Left hindlimb (tissue), 1 donor: ENCODE data around the gene CYP1A1.
"Not testable (repeated sequence)": the region's sequence is repeated elsewhere in the genome, so short reads cannot be mapped to it uniquely, and the experiment has no call there.

Experiments used
- DNase-seq: peaks from one replicate; pipeline ENCODE4 v3.0.0-alpha.2; 2018

Gene CYP1A1, protein sequence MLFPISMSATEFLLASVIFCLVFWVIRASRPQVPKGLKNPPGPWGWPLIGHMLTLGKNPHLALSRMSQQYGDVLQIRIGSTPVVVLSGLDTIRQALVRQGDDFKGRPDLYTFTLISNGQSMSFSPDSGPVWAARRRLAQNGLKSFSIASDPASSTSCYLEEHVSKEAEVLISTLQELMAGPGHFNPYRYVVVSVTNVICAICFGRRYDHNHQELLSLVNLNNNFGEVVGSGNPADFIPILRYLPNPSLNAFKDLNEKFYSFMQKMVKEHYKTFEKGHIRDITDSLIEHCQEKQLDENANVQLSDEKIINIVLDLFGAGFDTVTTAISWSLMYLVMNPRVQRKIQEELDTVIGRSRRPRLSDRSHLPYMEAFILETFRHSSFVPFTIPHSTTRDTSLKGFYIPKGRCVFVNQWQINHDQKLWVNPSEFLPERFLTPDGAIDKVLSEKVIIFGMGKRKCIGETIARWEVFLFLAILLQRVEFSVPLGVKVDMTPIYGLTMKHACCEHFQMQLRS

DNA sequence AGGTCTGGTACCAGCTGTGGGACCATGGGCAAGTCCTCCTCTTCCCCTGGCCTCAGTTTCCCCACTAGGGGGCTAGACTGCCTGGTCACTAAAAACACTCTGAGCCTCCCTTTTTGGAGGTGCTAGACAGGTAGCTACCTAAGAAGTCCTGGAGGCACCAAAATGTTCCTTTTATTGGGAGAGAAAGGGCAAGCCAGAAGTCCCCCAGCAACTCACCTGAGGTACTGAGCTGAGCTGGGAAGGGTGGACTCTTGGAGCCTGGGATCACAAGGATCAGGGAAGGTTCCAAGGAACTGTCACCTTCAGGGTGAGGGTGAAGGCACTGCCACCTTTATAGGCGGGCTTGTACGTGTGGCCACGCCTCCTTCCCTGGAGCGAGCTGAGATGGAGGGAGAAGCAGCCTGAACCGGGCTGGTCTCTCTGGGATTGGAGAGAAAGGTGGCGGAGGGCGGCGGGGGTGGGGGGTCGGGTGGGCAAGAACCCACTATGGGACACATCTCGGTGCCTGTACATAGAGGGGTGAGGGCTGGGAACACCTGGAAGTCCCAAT lies at the start of gene CYP1A1:
CYP1A1 (minus strand) TSS at position 304 of the 550 bp plus-strand sequence. CDS start 2,431 bp downstream, outside the sequence.
- no peak for DNase-seq

DNA sequence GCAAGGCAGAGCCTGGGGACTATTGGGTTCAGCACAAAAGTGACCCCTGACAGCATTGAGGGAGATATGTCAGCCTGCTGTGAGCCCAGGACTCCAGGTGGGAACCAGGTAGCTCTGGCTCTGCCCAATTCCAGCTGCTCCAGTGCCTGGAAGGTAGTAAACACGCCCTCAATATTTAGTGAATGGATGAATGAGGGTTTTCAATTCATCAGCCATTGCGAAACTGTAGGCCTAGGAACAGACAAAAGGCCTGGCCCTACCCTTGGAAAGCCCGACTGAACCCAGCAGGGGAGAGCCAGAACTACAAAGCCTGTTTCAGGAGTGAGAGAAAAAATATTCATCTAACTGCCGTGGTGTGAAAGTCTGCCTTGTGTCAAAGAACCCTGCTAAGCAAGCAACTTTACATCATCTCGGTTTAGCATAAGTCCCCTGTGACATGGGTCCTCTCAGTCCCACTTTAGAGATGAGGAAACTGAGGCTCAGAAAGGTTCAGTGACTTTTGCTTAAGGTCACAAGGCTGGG lies 48.5 kb upstream of the CYP1A1 start:
- DNase-seq: no peak

DNA sequence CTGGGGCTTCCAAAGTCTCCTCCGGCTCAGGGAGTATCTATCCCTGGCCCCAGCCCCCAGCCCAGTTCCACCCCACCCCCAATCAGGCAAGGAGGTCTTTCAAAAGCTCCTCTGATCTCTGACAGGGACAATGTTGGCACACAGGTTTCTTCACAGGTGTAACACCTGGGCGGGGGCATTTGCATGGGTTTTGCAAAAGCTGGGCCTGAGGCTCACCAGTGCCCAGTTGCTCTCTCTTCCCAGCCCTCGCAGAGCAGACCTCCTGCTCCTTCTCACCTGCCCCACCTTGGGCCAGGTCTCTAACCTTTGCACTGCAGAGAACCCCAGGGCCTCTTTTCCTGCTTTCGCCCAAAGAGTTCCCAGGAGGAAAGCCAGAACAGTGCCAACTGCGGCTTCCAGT lies 48.0 kb upstream of the CYP1A1 start:
- no peak for DNase-seq

DNA sequence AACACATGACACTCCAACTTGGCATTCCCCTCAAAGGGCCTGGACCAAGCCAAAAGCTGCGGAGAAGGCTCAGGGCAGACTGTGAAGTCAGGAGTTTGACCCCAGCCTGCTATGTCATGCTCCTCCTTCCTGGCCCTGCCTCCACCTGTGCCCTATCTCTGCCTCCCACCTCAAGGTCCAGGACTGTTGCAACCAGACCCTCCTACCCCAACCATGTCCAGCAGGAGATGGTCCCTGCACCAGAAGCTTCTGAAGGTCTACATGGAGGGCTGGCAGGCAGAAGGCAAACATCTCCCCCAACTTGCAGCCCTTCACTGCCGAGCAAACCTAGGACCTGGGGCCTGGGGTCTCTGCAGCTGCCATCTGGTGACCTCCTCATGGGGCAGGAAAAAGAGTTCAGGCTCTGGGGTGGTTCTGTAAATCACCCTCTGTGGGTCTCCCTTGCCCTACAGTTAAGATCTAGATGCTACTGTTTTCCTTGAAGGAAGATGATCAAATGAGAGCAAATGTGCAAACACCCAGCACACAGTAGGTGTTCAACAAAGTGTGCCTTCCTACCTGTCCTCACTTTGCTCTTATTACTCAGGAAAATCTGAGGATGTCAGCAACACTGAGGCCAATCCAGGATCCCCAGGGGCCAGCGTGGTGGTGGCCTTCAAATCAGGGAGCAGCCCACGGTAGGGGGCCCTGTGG lies 45.0 kb upstream of the CYP1A1 start:
- no peak for DNase-seq

DNA sequence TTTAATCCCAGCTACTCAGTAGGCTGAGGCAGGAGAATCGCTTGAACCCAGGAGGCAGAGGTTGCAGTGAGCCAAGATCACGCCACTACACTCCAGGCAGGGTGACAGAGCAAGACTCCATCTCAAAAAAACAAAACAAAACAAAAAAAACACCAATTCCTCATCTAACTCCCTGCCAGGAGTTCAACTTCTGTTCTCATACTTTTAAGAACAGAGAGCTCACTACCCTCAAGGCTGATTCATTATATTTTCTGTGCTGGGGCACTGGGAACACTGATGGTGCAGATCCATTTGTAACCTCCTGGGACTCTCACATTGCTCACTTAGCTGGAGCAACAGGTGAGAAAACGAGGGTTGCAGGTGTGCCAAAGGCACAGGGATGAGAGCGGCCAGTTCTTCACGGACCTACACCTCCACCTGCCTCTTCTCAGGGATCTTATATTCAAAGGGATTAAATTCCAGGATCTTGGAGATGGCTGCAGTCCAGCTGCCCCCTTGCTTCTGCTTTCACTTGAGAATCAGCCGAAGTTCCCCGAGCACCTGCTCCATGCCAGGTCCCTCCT lies 44.2 kb upstream of the CYP1A1 start:
- no peak for DNase-seq

DNA sequence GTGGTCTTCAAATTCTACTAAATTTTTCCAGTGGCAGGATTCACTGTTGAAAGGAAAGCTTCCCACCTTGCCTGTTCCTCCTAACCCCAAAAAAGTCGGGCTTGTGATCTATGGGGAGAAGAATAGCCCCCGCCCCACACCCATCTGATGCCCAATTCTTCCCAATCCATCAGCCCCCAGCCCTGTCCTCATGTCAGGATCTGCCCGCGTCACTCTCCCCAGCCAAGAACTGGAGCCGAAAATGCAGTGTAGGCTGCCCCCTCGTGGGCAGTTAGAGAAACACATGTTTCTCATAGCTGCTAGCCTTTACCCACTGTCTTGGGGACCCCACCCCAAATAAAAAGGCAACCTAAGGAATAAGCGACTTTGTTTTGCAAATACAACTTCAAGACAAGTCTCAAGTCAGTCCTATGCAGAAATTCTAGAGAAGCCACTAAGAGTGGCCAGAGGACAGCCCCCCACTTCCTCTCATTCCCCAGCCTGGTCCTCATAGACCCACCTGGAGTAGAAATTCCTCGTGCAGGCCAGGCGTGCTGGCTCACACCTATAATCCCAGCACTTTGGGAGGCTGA lies 43.5 kb upstream of the CYP1A1 start:
- DNase-seq: peak; percentile 57

DNA sequence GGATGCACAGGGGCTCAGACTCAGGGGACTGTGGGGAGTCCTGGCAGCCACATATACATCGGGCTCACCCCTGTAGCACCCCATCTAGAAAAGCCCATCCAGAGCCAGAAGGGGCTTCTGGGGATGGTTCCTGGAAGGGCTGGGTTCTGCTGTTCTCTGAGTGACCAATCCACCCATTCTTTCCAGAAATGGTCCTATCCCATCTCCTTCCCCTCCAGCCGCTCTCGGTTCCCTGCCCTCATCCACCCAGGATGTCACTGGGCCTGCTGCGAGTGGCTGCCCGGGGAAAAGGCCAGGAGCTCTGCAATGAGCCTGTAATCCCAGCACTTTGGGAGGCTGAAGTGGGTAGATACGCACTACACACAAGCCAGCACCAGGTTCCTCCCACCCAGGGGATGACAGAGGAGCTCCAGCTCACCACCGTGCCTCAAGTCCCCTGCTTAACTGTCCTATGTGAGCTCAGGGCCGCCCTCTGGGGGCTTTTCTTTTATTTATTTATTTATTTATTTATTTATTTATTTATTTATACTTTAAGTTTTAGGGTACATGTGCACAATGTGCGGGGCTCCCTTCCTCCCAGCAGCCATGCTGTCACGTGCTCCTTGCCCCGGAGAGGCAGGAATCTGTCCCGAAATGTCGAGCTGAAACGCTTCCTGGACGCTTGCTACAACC lies 42.9 kb upstream of the CYP1A1 start:
- no peak for DNase-seq

DNA sequence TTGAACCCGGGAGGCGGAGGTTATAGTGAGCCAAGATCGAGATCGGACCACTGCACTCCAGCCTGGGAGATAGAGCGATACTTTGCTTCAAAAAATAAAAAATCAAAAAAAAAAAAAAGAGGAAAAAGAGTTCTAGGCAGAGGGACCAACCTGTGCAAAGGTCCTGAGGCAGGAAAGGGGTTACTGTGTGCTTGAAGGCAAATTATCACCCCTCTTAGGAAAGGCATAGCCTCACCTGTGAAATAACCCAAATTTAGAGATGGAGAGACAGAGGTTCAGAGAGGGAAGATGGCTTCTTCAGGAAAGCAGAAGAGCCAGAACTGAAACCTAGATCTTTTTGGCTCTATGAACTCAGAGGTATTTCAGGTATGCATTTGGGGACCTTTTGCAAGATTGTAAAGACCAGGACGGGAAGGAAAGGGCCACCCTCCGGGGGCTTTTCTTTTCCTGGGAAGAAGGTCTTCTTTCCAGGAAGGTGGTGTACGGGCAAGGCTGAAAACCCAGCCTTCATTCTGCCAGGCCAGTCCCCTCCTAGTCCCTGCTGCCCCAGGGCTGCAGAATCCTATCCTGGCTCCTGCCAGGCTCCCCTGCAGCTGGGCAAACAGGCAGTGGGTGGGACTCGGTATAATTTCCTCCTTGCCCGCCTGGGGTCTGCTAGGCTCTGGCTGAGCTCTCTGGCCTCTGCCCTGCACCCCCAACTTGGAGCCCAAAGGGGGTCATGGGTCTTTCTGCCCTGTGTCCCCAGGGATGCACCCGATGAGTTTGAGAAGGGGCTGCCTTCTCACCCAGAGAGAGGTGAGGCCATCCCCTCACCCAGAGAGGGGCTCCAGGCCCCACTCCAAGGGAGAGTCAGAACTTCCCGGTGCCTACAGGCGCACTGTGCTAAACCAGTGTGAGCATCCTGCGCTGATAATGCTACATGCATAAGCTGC lies 42.1 kb upstream of the CYP1A1 start:
- DNase-seq: no peak

DNA sequence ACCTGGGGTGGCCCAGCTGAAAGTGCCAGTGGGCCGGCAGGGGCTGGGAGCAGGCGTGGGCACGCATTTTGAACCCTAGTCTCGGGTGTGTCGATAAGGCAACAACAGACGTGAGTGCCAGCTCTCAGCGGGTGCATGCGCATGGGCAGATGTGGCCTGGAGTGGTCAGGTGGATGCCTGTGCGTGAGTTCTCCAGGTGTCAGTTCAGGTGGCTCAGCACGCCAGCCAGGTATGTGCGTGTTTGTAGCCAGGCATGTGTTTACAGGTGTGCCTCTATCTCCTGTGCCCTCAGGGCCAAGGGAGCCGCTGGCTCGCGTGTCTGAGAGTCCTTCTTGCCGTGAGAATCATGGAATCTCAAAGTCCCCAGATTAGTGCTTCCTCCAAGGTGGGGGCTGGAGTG lies 38.1 kb upstream of the CYP1A1 start:
- no peak for DNase-seq

DNA sequence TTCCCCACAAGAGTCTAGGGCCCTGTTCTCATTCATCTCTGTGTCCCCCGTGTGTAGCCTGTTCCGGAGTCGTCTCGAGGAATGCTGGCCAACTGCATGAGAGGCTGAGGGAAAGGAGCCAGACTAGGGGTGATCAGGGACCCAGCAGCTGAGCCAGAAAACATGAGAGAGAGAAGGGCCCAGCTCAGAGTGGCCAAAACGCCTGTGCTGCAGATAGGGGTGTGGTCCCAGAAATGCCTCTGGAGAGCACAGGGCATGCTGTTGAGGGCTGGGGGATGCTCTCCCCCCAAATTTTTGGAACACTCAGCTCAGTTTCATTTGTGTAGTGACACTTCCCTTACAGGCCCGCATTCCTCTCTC lies 37.4 kb upstream of the CYP1A1 start:
- DNase-seq: peak; percentile 53

DNA sequence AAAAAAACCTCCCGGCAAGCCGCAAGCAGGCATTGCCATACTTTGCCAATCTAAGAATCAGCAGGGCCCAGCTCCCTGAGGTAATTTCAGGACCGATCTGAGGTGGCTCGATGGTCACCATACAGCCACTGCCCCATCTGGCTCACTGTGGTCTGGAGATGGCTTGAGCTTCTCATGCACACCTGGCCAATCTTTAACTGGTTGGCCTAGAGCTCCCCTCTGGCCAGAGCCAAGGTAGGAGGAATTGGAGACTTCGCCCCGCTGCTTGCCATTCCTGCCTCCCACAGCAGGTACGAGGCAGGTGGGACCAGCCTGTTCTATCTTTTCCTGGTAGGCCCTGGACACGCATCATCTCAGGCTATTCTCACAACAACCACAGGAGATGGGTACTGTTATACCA lies 33.4 kb upstream of the CYP1A1 start:
- no peak for DNase-seq

DNA sequence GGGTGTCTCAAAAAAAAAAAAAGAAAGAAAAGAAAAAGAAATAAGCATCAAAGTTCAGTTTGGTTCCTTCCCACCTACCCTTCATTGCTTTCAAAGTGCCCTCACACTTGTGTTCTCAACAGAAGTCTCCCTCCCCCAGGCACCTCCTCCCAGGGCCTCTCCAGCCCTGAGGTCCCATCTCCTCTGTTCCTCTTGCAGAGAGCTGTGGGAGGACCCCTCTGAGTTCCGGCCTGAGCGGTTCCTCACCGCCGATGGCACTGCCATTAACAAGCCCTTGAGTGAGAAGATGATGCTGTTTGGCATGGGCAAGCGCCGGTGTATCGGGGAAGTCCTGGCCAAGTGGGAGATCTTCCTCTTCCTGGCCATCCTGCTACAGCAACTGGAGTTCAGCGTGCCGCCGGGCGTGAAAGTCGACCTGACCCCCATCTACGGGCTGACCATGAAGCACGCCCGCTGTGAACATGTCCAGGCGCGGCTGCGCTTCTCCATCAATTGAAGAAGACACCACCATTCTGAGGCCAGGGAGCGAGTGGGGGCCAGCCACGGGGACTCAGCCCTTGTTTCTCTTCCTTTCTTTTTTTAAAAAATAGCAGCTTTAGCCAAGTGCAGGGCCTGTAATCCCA lies 29.4 kb upstream of the CYP1A1 start:
- no peak for DNase-seq

DNA sequence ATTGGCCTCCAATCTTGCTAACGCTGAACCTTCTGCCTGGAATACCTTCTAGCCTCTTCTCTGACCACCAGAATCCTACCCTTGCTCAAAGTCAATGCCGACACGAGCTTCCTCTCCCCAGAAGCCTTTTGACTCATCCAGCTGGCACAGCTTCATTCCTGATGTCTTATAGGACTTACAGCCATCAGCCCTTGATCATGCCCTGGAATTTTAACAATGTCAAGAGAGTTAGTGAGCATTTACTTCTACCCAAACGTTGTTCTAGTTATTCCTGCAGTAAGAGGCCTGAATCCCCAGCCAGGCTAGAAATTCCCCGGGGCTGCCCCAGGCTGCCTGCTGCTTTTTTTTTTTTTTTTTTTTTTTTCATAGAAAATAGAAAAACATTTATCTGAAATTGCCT lies 27.2 kb upstream of the CYP1A1 start:
- DNase-seq: no peak

DNA sequence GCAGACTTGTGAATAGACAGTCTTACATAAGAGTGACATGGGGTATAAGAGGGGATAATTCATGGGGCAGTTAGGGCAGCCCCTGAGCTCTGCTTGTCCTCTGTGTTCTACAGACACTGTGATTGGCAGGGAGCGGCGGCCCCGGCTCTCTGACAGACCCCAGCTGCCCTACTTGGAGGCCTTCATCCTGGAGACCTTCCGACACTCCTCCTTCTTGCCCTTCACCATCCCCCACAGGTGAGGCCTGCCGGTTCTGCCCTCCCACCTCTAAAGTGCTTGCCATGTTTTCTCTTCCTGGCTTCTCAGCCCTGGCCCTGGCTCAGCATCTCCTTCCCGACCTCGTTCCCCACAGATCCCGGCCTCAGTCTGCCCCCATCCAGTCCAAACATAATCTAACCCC lies 26.7 kb upstream of the CYP1A1 start:
- no peak for DNase-seq

DNA sequence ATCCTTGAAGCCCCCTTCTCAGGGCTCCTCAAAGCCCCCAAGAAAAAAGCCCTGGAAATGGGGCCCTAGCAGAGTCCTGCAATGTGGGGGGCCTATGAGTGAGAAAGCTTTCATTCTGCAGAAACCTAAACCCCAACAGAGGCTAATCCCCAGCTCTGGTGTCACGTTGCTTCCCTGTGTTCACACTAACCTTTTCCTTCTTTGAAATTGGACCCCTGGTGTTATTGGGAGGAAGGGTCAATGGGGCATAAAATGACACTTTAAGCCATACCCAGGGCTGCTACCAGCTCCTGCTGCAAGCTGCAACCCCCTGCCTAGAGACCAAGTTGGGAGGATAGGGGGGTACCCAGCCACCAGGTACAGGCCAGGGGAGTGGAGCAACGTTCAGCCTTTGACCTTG lies 25.4 kb upstream of the CYP1A1 start:
- no peak for DNase-seq

DNA sequence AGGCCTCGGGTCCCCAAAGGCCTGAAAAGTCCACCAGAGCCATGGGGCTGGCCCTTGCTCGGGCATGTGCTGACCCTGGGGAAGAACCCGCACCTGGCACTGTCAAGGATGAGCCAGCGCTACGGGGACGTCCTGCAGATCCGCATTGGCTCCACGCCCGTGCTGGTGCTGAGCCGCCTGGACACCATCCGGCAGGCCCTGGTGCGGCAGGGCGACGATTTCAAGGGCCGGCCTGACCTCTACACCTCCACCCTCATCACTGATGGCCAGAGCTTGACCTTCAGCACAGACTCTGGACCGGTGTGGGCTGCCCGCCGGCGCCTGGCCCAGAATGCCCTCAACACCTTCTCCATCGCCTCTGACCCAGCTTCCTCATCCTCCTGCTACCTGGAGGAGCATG lies 24.5 kb upstream of the CYP1A1 start:
- no peak for DNase-seq

DNA sequence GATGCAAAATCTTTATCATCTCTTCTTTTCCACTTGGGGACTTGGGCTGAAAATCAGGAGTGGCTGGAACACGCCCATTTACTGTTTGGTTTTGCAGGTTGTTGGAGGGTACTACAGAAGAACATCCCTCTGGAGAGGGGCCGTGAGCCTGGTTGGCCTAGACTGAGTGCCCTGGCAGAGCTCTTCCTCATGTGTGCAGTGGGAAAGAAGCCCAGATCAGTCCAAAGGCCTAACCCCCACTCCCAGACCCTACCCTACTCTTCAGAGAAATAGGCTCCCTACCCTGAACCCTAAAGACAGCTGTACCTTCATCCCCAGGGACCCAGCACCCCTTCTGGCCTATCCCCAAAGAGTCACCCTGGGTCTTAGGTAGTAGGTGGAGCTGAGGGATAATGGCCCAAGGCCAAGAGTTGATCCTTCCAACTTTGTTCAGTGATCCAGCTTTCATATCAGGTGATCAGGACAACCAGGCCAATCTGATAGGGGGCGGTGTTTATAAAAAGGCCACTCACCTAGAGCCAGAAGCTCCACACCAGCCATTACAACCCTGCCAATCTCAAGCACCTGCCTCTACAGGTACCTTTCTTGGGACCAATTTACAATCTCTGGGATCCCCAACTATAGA lies 23.1 kb upstream of the CYP1A1 start, which contains the start of gene CYP1A2:
CYP1A2 (plus strand) TSS at position 524 of the 625 bp plus-strand sequence. CDS start 894 bp downstream, outside the sequence.
- DNase-seq: no peak

DNA sequence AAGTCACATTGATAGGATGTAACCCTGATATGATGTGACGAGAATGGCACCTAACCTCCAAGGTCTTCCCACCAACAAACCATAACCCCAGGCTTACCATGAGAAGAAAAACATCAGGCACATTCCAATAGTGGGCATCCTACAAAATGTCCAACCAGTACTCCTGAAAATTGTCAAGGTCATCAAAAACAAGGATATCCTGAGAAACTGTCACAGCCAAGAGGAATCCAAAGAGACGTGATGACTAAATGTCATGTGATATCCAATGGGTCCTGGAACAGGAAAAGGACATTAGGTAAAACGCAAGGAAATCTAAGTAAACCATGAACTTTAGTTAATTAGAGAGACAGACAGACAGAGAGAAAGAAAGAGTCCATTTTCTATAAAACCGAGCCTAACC lies 21.1 kb upstream of the CYP1A1 start:
- DNase-seq: no peak

DNA sequence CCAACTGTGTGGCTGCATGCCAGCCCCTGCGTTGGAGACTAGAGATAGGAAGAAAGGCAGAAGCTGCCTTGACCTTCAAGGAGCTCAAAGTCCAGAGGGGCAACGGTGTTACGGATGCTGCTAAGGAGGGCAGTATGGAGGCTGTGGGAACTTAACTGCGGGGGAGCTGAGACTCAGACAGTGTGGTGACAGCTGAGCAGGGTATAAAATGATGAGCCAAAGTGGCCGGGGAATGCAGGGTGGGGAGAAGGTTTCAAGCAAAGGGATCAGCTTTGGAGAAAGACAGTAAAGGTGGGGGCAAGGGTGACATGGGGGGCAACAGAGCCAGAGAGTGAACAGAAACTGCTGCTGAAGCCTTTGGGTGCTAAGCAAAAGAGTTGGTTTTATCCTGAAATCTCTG lies 17.1 kb upstream of the CYP1A1 start:
- DNase-seq: no peak

DNA sequence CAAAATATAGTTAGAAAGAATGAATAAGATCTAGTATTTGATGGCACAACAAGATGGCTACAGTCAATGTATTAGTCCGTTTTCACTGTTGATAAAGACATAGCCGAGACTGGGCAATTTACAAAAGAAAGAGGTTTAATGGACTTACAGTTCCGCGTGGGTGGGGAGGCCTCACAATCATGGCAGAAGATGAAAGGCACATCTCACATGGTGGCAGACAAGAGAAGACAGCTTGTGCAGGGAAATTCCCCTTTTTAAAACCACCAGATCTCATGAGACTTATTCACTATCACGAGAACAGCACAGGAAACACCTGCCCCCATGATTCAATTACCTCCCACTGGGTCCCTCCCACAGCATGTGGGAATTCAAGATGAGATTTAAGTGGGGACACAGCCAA lies 12.9 kb upstream of the CYP1A1 start:
- DNase-seq: not testable (repeated sequence)
